Endothelial cell of umbilical vein (primary cell): ENCODE data around the gene ADGRG3. TPM values are rescaled to one million over a fixed set of nuclear protein-coding genes. Genes with fewer than 3 reads are reported as not detected.

ENCODE experiments used
- BruUV-seq: library from RNA; stranded (reverse); fragments of 400-500 nt; replicated peaks from 2 replicates; lab custom pipeline; 2021; lab: Mats Ljungman, UMichigan
- CTCF ChIA-PET: fragments of 300-600, 350-600 bp; sonication (Branson Sonifier 250); formaldehyde crosslinking; loops from one replicate; lab custom pipeline; 2021; ENCODE audit warnings: antibody characterized with exemption, inconsistent platforms; lab: Charles Lee
- POLR2A ChIA-PET: fragments of 300-600, 350-600 bp; sonication (Branson Sonifier 250); formaldehyde crosslinking; loops from one replicate; lab custom pipeline; 2021; ENCODE audit warnings: antibody characterized with exemption, inconsistent platforms; lab: Charles Lee
- DNase-seq: peaks from one replicate; pipeline ENCODE4 v3.0.0-alpha.2; 2011; ENCODE audit warnings: low read depth, low spot score
- FAIRE-seq: peaks from 2 replicates; lab custom pipeline; 2011; peaks lifted over from hg19 to GRCh38; lab: Jason Lieb, UNC
- H2AFZ ChIP-seq: 2 replicates; pipeline ENCODE4 v1.6.0; 2012; ENCODE audit warnings: low read depth, low read length, control low read depth, inconsistent platforms
- H3K27ac ChIP-seq: 2 replicates; pipeline ENCODE4 v1.5.1; 2011; ENCODE audit warnings: low read depth, mild to moderate bottlenecking, control low read depth, low read length, moderate library complexity; ENCODE audit not compliant: insufficient read depth
- H3K27me3 ChIP-seq, 2 experiments: 2 replicates each; pipeline versions ENCODE4 v1.6.0 to v1.6.1; 2011; ENCODE audit warnings: low read length in 2 of 2, mixed read lengths in 1 of 2; ENCODE audit not compliant: control insufficient read depth in 2 of 2, insufficient read depth in 2 of 2
- H3K36me3 ChIP-seq, 2 experiments: 2 replicates in 1 of 2; 3 replicates in 1 of 2; pipeline ENCODE4 v1.5.1; 2011; ENCODE audit warnings: low read length in 2 of 2, mild to moderate bottlenecking in 1 of 2, moderate library complexity in 1 of 2; ENCODE audit not compliant: control insufficient read depth in 2 of 2, insufficient read depth in 2 of 2; ENCODE audit errors: extremely low read depth in 1 of 2
- H3K4me1 ChIP-seq: 3 replicates; pipeline ENCODE4 v1.5.1; 2011; ENCODE audit warnings: mild to moderate bottlenecking, low read length; ENCODE audit not compliant: control insufficient read depth, insufficient read depth; ENCODE audit errors: extremely low read depth
- H3K4me2 ChIP-seq: 2 replicates; pipeline ENCODE4 v1.6.1; 2011; ENCODE audit warnings: low read length, control low read depth, mixed read lengths; ENCODE audit not compliant: insufficient read depth
- H3K4me3 ChIP-seq, 3 experiments: fragments of 200-600 bp in 1 of 3; sonication (generic), shearing (Covaris generic) in 1 of 3; replicated peaks in 1 of 3; 2 replicates each; pipeline ENCODE4 v1.5.1; 2011 to 2016; ENCODE audit warnings: control low read depth in 3 of 3, low read length in 3 of 3, mild to moderate bottlenecking in 2 of 3, inconsistent platforms in 1 of 3, low read depth in 1 of 3, moderate library complexity in 1 of 3; ENCODE audit not compliant: insufficient read depth in 1 of 3
- H3K79me2 ChIP-seq: 2 replicates; pipeline ENCODE4 v1.6.0; 2012; ENCODE audit warnings: low read length, inconsistent platforms; ENCODE audit not compliant: control insufficient read depth, insufficient read depth
- H3K9ac ChIP-seq: replicated peaks from 2 replicates; pipeline ENCODE3; 2011; ENCODE audit warnings: low read length, control low read depth; ENCODE audit not compliant: insufficient read depth; ENCODE audit errors: extremely low read depth
- H3K9me1 ChIP-seq: replicated peaks from 3 replicates; pipeline ENCODE4 v1.6.0; 2011; ENCODE audit warnings: mild to moderate bottlenecking, low read length; ENCODE audit not compliant: control insufficient read depth, insufficient read depth; ENCODE audit errors: extremely low read depth
- H3K9me3 ChIP-seq: replicated peaks from 2 replicates; pipeline ENCODE4 v1.5.1; 2012; ENCODE audit warnings: low read length, inconsistent platforms; ENCODE audit not compliant: control insufficient read depth, insufficient read depth
- H4K20me1 ChIP-seq: replicated peaks from 2 replicates; pipeline ENCODE3; 2011; ENCODE audit warnings: mild to moderate bottlenecking, low read length; ENCODE audit not compliant: control insufficient read depth, insufficient read depth; ENCODE audit errors: extremely low read depth
- CTCF ChIP-seq, 2 donors: IDR thresholded peaks; 1 replicate in 1 of 2; 2 replicates in 1 of 2; pipeline ENCODE4 v1.5.1; 2011; ENCODE audit warnings: low read length in 2 of 2, mild to moderate bottlenecking in 2 of 2, moderate library complexity in 2 of 2, control low read depth in 1 of 2, inconsistent platforms in 1 of 2, low read depth in 1 of 2; ENCODE audit not compliant: insufficient read depth in 1 of 2; ENCODE audit errors: extremely low read depth in 1 of 2
- EZH2 ChIP-seq: IDR thresholded peaks from 2 replicates; pipeline ENCODE4 v1.6.1; 2012; ENCODE audit warnings: borderline replicate concordance, low read depth, mild to moderate bottlenecking, moderate library complexity, low read length, inconsistent platforms; ENCODE audit not compliant: severe bottlenecking
- FOS ChIP-seq: IDR thresholded peaks from 2 replicates; pipeline ENCODE4 v1.6.1; 2011; ENCODE audit warnings: mild to moderate bottlenecking, low read length, moderate library complexity, borderline replicate concordance; ENCODE audit not compliant: insufficient read depth
- GATA2 ChIP-seq: IDR thresholded peaks from 2 replicates; pipeline ENCODE4 v1.7.0; 2011; ENCODE audit warnings: low read depth, mild to moderate bottlenecking, moderate library complexity, mixed read lengths, low read length; ENCODE audit not compliant: insufficient read length, insufficient read depth
- JUN ChIP-seq: IDR thresholded peaks from 2 replicates; pipeline ENCODE4 v1.6.1; 2011; ENCODE audit warnings: borderline replicate concordance, low read depth; ENCODE audit not compliant: insufficient read length, insufficient read depth
- MYC ChIP-seq: IDR thresholded peaks from one replicate; pipeline ENCODE4 v1.6.1; 2011; ENCODE audit warnings: mild to moderate bottlenecking, low read depth, low read length
- POLR2A ChIP-seq: IDR thresholded peaks from 2 replicates; pipeline ENCODE4 v1.6.1; 2012; ENCODE audit warnings: low read depth, mild to moderate bottlenecking, control low read depth, low read length
- POLR2AphosphoS5 ChIP-seq: IDR thresholded peaks from 2 replicates; pipeline ENCODE4 v1.6.1; 2012; ENCODE audit warnings: low read depth, mild to moderate bottlenecking, control low read depth, low read length, moderate library complexity; ENCODE audit not compliant: insufficient read depth
- dilution Hi-C: fragments of 300-500 bp; cut with MboI; formaldehyde crosslinking; loops from one replicate; pipeline ENCODE4 v1.15.0; 2019; ENCODE audit warnings: low sequenced_read_pairs; ENCODE audit not compliant: extremely low pct_ligation_motif_present
- intact Hi-C: fragments of 100-400 bp; cut with micrococcal nuclease; formaldehyde crosslinking; loops from one replicate; pipeline ENCODE4 v1.10.0; 2022
- polyA plus RNA-seq, 4 experiments: library from polyadenylated mRNA; depleted of rRNA in 3 of 4; stranded (reverse) in 3 of 4; unstranded in 1 of 4; fragments of >200 nt; gene quantifications; 2 replicates each; pipeline versions ENCODE4 v1.2.1 to v1.2.3, GENCODE V29; 2011 to 2012; ENCODE audit warnings: missing spikeins in 1 of 4
- total RNA-seq: library from RNA; stranded (reverse); gene quantifications from 2 replicates; pipeline ENCODE4 v1.2.3, GENCODE V29; 2021
- TF ChIP-seq, protein P1 (sequence below): IDR thresholded peaks from 2 replicates; pipeline ENCODE4 v1.6.1; 2011; ENCODE audit not compliant: insufficient read depth, insufficient read length

The ADGRG3 gene
- total and polyA plus RNA-seq, 2 donors (not counting 3 experiments of a cell fraction or from before 2014, with no cell fraction given): not detected

- POLR2A ChIA-PET: no interaction called here
- BruUV-seq: no TSS peak
Observed at GRCh38 chr16:57694231-57694724, 26.2 kb downstream of the ADGRG3 start.

More at GRCh38 chr16:57694231-57694724, 26.2 kb downstream of the ADGRG3 start:
- peaks cover 2 to 5% of the 10 kb centered on the region in 2 experiments for H3K27me3 ChIP-seq
- H3K9me3 ChIP-seq: no peaks in the 10 kb centered on the region
- no peak overlapping the region for H3K9ac ChIP-seq
- CTCF ChIA-PET: interaction anchor here (0.6 to 1.0 kb wide), 2 partner anchors 27 to 168 kb away, joined by 3 read pairs; no protein-coding TSS in a partner anchor
- H3K36me3 ChIP-seq: no peaks in the 10 kb centered on the region
- no peak overlapping the region for H3K27ac ChIP-seq
- no peaks in the 10 kb centered on the region for H3K79me2 ChIP-seq
- dilution Hi-C loops (no loop called here), intact Hi-C loops (no loop called here)
- no peaks in the 10 kb centered on the region for H4K20me1 ChIP-seq
- H2AFZ ChIP-seq: no peak overlapping the region
- no peak overlapping the region for H3K4me2 ChIP-seq
- no peaks in the 10 kb centered on the region for H3K9me1 ChIP-seq
- TF ChIP-seq POLR2A (no peak), POLR2AphosphoS5 (no peak), FOS (no peak), EZH2 (no peak), CTCF (IDR thresholded peaks at IDR 0.05; ENCODE audit: extremely low read depth in 1 of 2, insufficient read depth in 1 of 2, low read depth in 1 of 2, low read length in 2 of 2) (no peak), GATA2 (no peak), JUN (no peak), MYC (no peak)
- TF ChIP-seq, protein P1, sequence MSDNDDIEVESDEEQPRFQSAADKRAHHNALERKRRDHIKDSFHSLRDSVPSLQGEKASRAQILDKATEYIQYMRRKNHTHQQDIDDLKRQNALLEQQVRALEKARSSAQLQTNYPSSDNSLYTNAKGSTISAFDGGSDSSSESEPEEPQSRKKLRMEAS: no peak
- no peak for DNase-seq
- no peak overlapping the region for H3K4me3 ChIP-seq
- no peak for FAIRE-seq
- H3K4me1 ChIP-seq: no peaks in the 10 kb centered on the region
